GM21619 (cell line): ENCODE results near the gene SPP1.
A peak's percentile ranks its signal among the peaks of the same experiment; 100 is the strongest.
"Not testable (repeated sequence)": the region's sequence is repeated elsewhere in the genome, so short reads cannot be mapped to it uniquely, and the experiment has no call there.

Experiments
- ATAC-seq: cut with Tn5 transposase; IDR thresholded peaks from one replicate; pipeline ENCODE4 v1.9.1; 2021; ENCODE audit not compliant: unreplicated experiment

The SPP1 gene

DNA sequence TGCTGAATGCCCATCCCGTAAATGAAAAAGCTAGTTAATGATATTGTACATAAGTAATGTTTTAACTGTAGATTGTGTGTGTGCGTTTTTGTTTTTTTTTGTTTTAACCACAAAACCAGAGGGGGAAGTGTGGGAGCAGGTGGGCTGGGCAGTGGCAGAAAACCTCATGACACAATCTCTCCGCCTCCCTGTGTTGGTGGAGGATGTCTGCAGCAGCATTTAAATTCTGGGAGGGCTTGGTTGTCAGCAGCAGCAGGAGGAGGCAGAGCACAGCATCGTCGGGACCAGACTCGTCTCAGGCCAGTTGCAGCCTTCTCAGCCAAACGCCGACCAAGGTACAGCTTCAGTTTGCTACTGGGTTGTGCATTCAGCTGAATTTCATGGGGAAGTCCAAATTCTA lies at the start of gene SPP1:
TSS of gene SPP1 (plus strand) at position 249 of the 400 bp plus-strand sequence. CDS start 1,182 bp downstream, outside the sequence.
- peak; percentile 83 for ATAC-seq

GRCh38 chr4:87926554-87927098 lies 48.9 kb upstream of the SPP1 start:
- ATAC-seq, result no peak

GRCh38 chr4:87930629-87931028 lies 44.9 kb upstream of the SPP1 start:
- no peak for ATAC-seq

DNA sequence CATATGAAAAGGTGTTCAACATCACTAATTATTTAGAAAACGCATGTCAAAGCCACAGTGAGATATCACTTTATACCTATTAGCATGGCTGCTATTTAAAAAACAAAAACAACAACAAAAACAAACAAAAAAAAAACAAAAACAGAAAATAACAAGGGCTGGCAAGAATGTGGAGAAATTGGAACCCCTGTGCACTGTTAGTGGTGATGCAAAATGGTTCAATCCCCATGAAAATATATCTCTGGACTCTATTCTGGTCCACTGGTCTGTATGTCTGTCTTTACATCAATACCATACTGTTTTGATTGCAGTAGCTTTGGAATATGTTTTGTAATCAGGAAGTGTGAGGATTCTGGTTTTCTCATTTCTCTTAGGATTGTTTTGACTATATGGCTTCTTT lies 43.6 kb upstream of the SPP1 start:
- no peak for ATAC-seq

DNA sequence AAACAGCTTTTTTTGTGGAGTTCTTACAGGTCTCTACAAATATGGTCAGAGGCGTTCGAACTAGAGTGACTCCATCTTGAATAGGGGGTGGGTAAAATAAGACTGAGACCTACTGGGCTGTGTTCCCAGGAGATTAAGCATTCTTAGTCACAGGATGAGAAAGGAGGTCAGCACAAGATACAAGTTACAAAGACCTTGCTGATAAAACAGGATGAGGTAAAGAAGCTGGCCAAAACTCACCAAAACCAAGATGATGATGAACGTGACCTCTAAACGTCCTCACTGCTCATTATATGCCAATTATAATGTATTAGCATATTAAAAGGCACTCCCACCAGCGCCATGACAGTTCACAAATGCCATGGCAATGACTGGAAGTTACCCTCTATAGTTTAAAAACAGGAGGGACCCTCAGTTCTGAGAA lies 42.8 kb upstream of the SPP1 start:
- no peak for ATAC-seq

GRCh38 chr4:87933337-87933736 lies 42.2 kb upstream of the SPP1 start:
- no peak for ATAC-seq

DNA sequence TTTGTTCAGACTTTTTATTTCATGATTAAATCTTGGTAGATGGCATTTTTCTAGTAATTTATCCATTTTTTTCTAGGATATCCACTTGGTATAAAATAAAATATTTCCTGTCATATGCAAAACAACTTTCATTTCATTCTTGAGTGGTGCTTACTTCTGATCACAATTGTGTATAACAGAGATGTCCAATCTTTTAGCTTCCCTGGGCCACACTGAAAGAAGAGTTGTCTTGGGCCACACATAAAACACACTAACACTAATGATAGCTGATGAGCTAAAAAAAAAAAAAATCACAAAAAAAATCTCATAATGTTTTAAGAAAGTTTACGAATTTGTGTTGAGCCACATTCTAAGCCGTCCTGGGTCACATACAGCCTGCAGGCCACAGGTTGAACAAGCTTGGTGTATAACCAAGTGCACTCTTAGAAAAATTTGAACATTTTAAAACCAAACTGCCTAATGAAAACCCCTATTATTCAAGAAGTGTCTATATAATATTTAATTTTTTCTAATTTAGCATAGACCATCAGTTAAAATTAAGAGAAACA lies 41.3 kb upstream of the SPP1 start:
- ATAC-seq, result no peak

DNA sequence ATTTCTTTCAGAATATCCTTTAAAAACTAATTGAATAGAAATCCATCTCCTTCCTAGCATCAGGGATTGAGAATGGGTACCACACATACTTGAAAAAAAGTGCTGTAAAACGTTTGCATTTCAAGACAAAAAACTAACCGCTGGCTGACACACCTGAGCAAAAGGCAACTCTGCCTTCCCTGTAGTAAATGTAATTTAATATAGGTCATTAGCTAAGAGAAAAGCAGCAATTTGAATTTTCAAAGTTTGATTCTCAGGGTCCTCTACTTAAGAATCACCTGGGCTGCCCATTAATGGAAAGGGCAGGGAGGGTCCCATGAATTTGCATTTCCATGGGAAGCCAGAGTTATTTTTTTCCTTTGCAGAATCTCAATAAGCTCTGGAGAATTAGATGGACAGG lies 40.5 kb upstream of the SPP1 start:
- no peak for ATAC-seq

- not testable (repeated sequence) for ATAC-seq
These were observed 39.6 kb upstream of the SPP1 start for GRCh38 chr4:87935954-87936353.

DNA sequence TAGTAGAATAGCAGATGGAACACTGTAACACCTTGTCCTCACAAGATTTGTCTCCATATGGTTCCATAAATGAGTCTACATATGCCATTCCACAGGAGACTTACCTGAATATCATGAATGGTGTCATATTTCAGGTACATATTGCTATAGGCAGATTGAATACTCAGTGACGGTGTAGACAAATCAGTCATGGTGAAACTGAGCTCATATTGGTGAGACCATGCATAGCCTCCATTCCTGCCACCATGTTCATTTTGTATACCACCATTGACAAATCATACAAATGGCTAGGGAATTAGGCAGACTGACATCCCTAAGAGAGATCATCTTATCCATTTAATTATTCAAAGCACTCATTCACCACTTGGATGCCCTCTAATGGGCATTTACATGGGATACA lies 38.0 kb upstream of the SPP1 start:
- ATAC-seq, result no peak

DNA sequence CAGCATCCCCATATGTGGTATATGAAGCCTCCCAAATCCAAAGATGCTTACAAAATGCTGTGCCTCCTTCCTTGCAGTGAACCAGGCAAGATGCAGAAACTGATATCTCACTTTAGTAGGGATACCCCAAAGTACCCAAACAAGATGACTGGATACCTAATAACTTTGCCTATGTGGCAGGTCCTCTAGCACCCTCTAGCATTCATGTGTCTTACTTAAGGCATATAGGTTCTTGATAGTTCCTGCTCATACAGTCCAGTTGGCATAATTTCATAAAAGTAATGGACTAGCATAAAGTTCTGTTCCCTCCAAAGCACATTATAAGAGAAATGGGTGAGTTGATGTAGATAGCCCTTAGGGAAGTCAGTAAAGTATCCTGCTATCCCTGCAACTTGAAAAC lies 36.8 kb upstream of the SPP1 start:
- no peak for ATAC-seq

DNA sequence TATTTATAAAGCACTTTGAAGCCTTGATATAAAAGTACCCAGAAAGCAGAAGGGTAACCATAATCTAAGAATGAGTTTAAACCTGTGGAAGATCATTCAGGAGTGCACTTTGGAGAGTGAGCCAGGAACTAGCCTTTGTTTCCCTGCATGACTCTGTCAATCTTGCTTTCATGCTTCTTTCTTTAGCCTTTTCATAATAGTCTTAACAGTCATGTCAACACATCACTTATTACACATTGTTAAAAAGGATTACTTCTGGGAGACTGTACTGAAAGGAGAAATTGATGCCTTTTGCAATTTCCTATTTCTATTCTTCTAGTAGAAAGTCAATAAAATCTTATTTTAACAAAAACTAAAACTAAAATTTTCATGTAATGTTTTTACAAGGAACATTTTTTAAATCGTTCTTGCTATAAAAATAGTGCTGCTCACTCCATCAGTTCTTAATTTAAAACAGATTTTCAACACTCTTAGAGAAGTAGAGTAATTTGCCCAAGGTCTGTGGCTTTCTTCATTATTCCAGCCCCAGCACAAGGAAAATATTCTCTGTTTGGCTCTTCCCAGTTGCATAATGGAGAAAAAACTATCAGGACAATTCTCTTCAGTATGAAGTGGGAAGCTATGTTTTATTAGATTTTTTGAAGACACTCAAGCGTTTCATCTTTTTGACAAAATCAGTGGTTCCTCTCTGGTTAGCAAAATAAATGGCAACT lies 35.4 kb upstream of the SPP1 start:
- ATAC-seq, result no peak

- ATAC-seq, result not testable (repeated sequence)
These were observed 34.7 kb upstream of the SPP1 start for GRCh38 chr4:87940809-87941208.

DNA sequence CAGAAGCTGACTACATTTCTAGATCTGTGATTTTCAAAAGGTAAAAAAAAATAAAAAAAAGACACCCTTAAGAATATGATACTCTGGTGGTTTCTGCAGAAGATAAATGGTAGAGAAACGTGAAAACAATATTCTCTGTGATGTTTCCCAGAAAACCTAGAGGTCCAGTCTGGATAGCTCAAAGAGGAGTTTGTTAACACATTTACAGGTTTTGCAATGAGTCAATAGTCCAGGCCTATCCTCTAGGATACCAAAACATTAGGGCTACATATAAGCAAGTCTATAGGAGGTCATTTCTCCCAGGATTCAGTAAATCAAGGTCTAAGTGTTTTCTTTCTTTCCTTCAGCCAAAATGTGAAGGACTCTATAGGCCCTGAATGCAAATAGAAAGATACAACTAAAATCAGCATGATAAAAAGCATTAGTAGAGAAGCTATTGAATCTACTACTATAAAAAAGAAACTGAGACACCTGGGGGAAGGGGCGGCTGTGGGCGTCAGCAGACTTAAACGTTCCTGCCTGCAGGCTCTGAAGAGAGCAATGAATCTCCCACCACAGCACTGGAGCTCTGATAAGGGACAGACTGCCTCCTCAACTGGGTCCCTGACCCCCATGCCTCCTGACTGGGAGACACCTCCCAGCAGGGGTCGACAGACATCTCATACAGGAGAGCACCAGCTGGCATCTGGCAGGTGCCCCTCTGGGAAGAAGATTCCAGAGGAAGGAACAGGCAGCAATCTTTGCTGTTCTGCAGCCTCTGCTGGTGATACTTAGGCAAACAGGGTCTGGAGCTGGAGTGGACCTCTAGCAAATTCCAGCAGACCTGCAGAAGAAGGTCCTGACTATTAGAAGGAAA lies 33.7 kb upstream of the SPP1 start:
- ATAC-seq, result no peak

GRCh38 chr4:87943660-87944149 lies 31.8 kb upstream of the SPP1 start:
- ATAC-seq, result no peak

DNA sequence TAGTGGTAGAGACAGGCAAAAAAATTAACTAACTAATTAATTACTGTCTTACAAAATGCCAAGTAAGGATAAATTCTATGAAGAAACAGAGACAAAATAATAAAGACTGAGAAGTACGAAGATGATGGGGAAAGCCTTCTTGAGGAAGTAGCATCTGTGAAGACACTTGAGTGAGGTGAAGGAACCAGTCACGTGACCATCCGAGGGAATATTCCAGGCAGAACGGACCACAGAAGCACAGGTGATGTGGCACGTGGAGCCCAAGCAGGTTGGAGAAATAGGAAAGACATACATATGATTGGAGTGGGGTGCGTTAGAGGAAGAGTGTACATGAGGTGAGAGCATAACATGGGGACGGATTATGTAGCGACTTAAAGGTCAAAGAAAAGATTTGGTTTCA lies 30.5 kb upstream of the SPP1 start:
- ATAC-seq, result no peak

- no peak for ATAC-seq
These were observed 28.7 kb upstream of the SPP1 start for GRCh38 chr4:87946766-87947165.

GRCh38 chr4:87947381-87948160 lies 27.9 kb upstream of the SPP1 start:
- ATAC-seq, result no peak

- ATAC-seq, result no peak
These were observed 25.6 kb upstream of the SPP1 start for GRCh38 chr4:87949961-87950360.

DNA sequence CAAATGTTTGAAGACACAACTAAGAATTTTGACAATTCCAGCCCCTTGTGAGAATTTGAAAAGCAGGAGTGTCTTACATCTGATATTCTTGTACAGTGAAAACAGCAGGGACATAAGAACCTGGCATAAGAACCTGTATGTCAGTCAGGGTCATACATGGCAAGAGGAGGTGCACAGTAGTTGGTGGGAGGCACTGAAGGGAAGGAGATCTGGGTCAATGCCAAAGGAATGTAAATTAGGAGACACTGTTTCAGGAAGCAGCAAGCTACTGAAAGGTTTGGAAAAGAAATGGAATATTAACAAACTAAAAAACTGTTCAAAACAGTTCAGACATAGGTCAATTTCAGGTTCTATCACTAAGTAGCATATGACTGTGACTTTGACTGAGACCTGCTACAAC lies 25.0 kb upstream of the SPP1 start:
- ATAC-seq, result no peak
